HTR-8/SVneo (cell line): ENCODE measurements around the gene FGD2.

ENCODE experiments used
- DNase-seq: peaks from one replicate; pipeline ENCODE4 v3.0.0; 2011; ENCODE audit warnings: low spot score, mixed read lengths; ENCODE audit not compliant: insufficient read length
- FAIRE-seq: peaks from 2 replicates; lab custom pipeline; 2011; peaks lifted over from hg19 to GRCh38; lab: Jason Lieb, UNC

The FGD2 gene

GRCh38 chr6:37005061-37005810 lies at the start of gene FGD2:
FGD2 (plus strand) TSS chr6:37005655; CDS start chr6:37005818, 163 bp downstream.
- FAIRE-seq, result no peak
- no peak for DNase-seq

GRCh38 chr6:36955671-36956445 lies 49.6 kb upstream of the FGD2 start:
- DNase-seq, result no peak
- FAIRE-seq, result no peak

GRCh38 chr6:36956446-36956820 lies 49.0 kb upstream of the FGD2 start:
- DNase-seq, result no peak
- FAIRE-seq, result no peak

- DNase-seq (no peak), FAIRE-seq (no peak)
Measured at GRCh38 chr6:36957773-36958271, 47.6 kb upstream of the FGD2 start.

- FAIRE-seq (no peak), DNase-seq (no peak)
Measured at GRCh38 chr6:36958775-36959554, 46.5 kb upstream of the FGD2 start.

- DNase-seq (no peak), FAIRE-seq (no peak)
Measured at GRCh38 chr6:36959555-36960250, 45.8 kb upstream of the FGD2 start.

- FAIRE-seq (no peak), DNase-seq (no peak)
Measured at GRCh38 chr6:36961441-36962435, 43.7 kb upstream of the FGD2 start.

- no peak for FAIRE-seq
- DNase-seq, result no peak
Measured at GRCh38 chr6:36962874-36963273, 42.6 kb upstream of the FGD2 start.

- DNase-seq (no peak), FAIRE-seq (no peak)
Measured at GRCh38 chr6:36963451-36964290, 41.8 kb upstream of the FGD2 start.

- DNase-seq (no peak), FAIRE-seq (no peak)
Measured at GRCh38 chr6:36964349-36964748, 41.1 kb upstream of the FGD2 start.

GRCh38 chr6:36964908-36965307 lies 40.5 kb upstream of the FGD2 start:
- FAIRE-seq (no peak), DNase-seq (no peak)

- DNase-seq, result no peak
Measured at GRCh38 chr6:36967301-36967700, 38.2 kb upstream of the FGD2 start.

GRCh38 chr6:36967757-36968156 lies 37.7 kb upstream of the FGD2 start:
- DNase-seq (no peak), FAIRE-seq (no peak)

More at GRCh38 chr6:36967301-36967700, 38.2 kb upstream of the FGD2 start:
- FAIRE-seq, result no peak

- DNase-seq, result no peak
- no peak for FAIRE-seq
Measured at GRCh38 chr6:36968266-36968977, 37.0 kb upstream of the FGD2 start.

- DNase-seq (no peak), FAIRE-seq (no peak)
Measured at GRCh38 chr6:36969240-36969691, 36.2 kb upstream of the FGD2 start.

- DNase-seq (no peak), FAIRE-seq (no peak)
Measured at GRCh38 chr6:36969988-36970891, 35.2 kb upstream of the FGD2 start.
